Heart right ventricle (tissue), 16 donors: Measurements from ENCODE around the gene EYS. TPM values are rescaled to one million over a fixed set of nuclear protein-coding genes. Genes with fewer than 3 reads are reported as not detected.

Experiments used
- ATAC-seq, 8 donors: fragments of 200-7000 bp; cut with Tn5 transposase; one replicate each; pipeline ENCODE4 v1.9.1; 2020; ENCODE audit warnings: mild to moderate bottlenecking in 8 of 8, moderate library complexity in 8 of 8, moderate number of reproducible peaks in 1 of 8
- DNase-seq, 2 donors: peaks; one replicate each; pipeline ENCODE4 v3.0.0-alpha.2; 2020
- H3K27ac ChIP-seq, 10 donors: fragments of 200-600 bp; sonication (generic) in 2 of 10; one replicate each; pipeline versions ENCODE4 v1.5.0 to v1.8.0; 2020 to 2022; ENCODE audit warnings: mild to moderate bottlenecking in 3 of 10
- H3K27me3 ChIP-seq, 7 donors: fragments of 200-600 bp; one replicate each; pipeline ENCODE4 v1.8.0; 2021 to 2022; ENCODE audit warnings: mild to moderate bottlenecking in 2 of 7
- H3K36me3 ChIP-seq, 9 donors: fragments of 200-600 bp; sonication (generic) in 1 of 9; one replicate each; pipeline versions ENCODE4 v1.5.0 to v1.8.0; 2020 to 2022; ENCODE audit warnings: mild to moderate bottlenecking in 2 of 9
- H3K4me1 ChIP-seq, 9 donors: fragments of 200-600 bp; sonication (generic) in 1 of 9; one replicate each; pipeline versions ENCODE4 v1.5.0 to v1.8.0; 2020 to 2022; ENCODE audit warnings: mild to moderate bottlenecking in 4 of 9
- H3K4me3 ChIP-seq, 10 donors: fragments of 200-600 bp; sonication (generic) in 2 of 10; one replicate each; pipeline versions ENCODE4 v1.5.0 to v1.8.0; 2020 to 2022; ENCODE audit warnings: mild to moderate bottlenecking in 7 of 10, moderate library complexity in 2 of 10
- H3K9me3 ChIP-seq, 11 donors: fragments of 200-600 bp in 10 of 11; sonication (generic) in 2 of 11; one replicate each; pipeline versions ENCODE4 v1.5.0 to v1.8.0; 2013 to 2022; ENCODE audit warnings: mild to moderate bottlenecking in 2 of 11, control low read depth in 1 of 11, moderate library complexity in 1 of 11
- CTCF ChIP-seq, 9 donors: fragments of 200-600 bp; sonication (generic) in 2 of 9; IDR thresholded peaks; one replicate each; pipeline versions ENCODE4 v1.5.0 to v1.8.0; 2021 to 2022; ENCODE audit warnings: antibody characterized with exemption in 9 of 9, mild to moderate bottlenecking in 5 of 9, moderate library complexity in 1 of 9
- WGBS, 2 donors: extraction: QIAGEN DNeasy Blood & Tissue Kit; methylation state at CpG; one replicate each; pipeline ENCODE4 v1.1.7; 2013; ENCODE audit warnings: inconsistent platforms in 1 of 2; 5-methylcytosine and 5-hydroxymethylcytosine counted together
- intact Hi-C, 10 donors: fragments of 100-400 bp; cut with DNase I; formaldehyde crosslinking; loops; one replicate each; pipeline versions ENCODE4 v1.11.1 to v1.14.2; 2022
- polyA plus RNA-seq, 2 donors: library from polyadenylated mRNA; stranded (reverse); fragments of 200-250 nt; gene quantifications; one replicate each; pipeline ENCODE4 v1.2.3, GENCODE V29; 2013
- total RNA-seq, 10 donors: library from RNA; stranded (reverse); fragmentation: NEBNext Ultra II Directional in 3 of 10; extraction: Animal tissue kit (Norgen Biotek cat#: 25700) in 3 of 10; gene quantifications; one replicate each; pipeline versions ENCODE4 v1.2.1 to v1.2.4, GENCODE V29; 2021 to 2023
- donor health status: Arrhythmogenic right ventricular cardiomyopathy.
- donor health status: ischemic (EF 13 %, LVEDD 7.1; RV severe dilation, severe dysfunction).
- donor health status: healthy with polysubstance abuse.
- donor health status: DM: no; HTN: yes; CAD: no.
- donor health status: DM: no; HTN: no; CAD: no.
- donor health status: ischemic (EF 25% LVEDD 6.9; RV normal size, moderate dysfunction).
- donor health status: ischemic (EF 25% LVEDD 5.7; RV mildly dilated, moderate dysfunction).
- donor health status: healthy.
- donor health status: DM: yes; HTN: yes; CAD: no.
- donor health status: Ischemic cardiomyopathy.
- donor health status: ischemic (EF 35%, LVEDD 5.7; RV mildly dilated, moderate dysfunction).
- donor health status: nonischemic (EF 11% LVEDD 7.7; RV severe dilation, severe dysfunction).
- donor health status: DM: yes; HTN: yes; CAD: no.
- donor health status: PGD.
- donor health status: ischemic (EF 29% LVEDD 5.4; RV normal size, mild dysfunction).
- donor health status: nonischemic (EF 23%, LVEDD 6.1; RV moderate dilation, normal function).

Gene EYS
- total and polyA plus RNA-seq, 12 donors, result 0.02 to 0.40 (median 0.18) TPM; not detected in 8

GRCh38 chr6:65646544-65646943 lies 60.5 kb downstream of the EYS start:
- peaks cover 0 to 28% (median 0%) of the 10 kb centered on the region in 11 donors for H3K9me3 ChIP-seq
- no peak for TF ChIP-seq CTCF (IDR thresholded peaks at IDR 0.05)
- no peaks in the 10 kb centered on the region for H3K36me3 ChIP-seq

GRCh38 chr6:65642776-65643175 lies 64.2 kb downstream of the EYS start:
- ATAC-seq (no peak), DNase-seq (no peak)
- 94 to 100% methylated on average over 1 of the region's 1 CpG for WGBS, 2 donors
- Histone ChIP-seq H3K4me3 (no peak overlapping the region), H3K36me3 (no peaks in the 10 kb centered on the region), H3K27me3 (no peaks in the 10 kb centered on the region), H3K9me3 (peaks cover 0 to 28% (median 0%) of the 10 kb centered on the region in 11 donors), H3K27ac (no peak overlapping the region), H3K4me1 (no peaks in the 10 kb centered on the region)
- TF ChIP-seq CTCF (IDR thresholded peaks at IDR 0.05), result no peak
- intact Hi-C loops, result no loop called here

More at GRCh38 chr6:65646544-65646943, 60.5 kb downstream of the EYS start:
- Histone ChIP-seq H3K27me3 (no peaks in the 10 kb centered on the region), H3K4me3 (no peak overlapping the region), H3K27ac (no peak overlapping the region), H3K4me1 (no peaks in the 10 kb centered on the region)
- WGBS, 2 donors, result 70% methylated on average over 3 of the region's 3 CpGs
- no peak for ATAC-seq
- intact Hi-C loops, result no loop called here
- no peak for DNase-seq

GRCh38 chr6:65638047-65638831 lies 68.8 kb downstream of the EYS start:
- intact Hi-C loops, result no loop called here
- WGBS, 2 donors, result 93% methylated on average over 22 of the region's 22 CpGs
- H3K4me1 ChIP-seq, result no peaks in the 10 kb centered on the region
- H3K27me3 ChIP-seq, result no peaks in the 10 kb centered on the region
- no peaks in the 10 kb centered on the region for H3K9me3 ChIP-seq
- no peak overlapping the region for H3K27ac ChIP-seq
- ATAC-seq (peak in 1 of 8 donors; percentile 25), DNase-seq (no peak)
- H3K36me3 ChIP-seq, result no peaks in the 10 kb centered on the region
- peak in 1 of 9 donors; percentile 11 for TF ChIP-seq CTCF (IDR thresholded peaks at IDR 0.05)
- no peak overlapping the region for H3K4me3 ChIP-seq

GRCh38 chr6:65637289-65638046 lies 69.6 kb downstream of the EYS start:
- H3K27me3 ChIP-seq, result no peaks in the 10 kb centered on the region
- intact Hi-C loops, result no loop called here
- no peak overlapping the region for H3K27ac ChIP-seq
- no peaks in the 10 kb centered on the region for H3K4me1 ChIP-seq
- DNase-seq, result peak in 1 of 2 donors; percentile 4
- no peak overlapping the region for H3K4me3 ChIP-seq
- ATAC-seq, result no peak
- H3K9me3 ChIP-seq, result no peaks in the 10 kb centered on the region
- TF ChIP-seq CTCF (IDR thresholded peaks at IDR 0.05), result no peak
- no peaks in the 10 kb centered on the region for H3K36me3 ChIP-seq
- 83 to 84% methylated on average over 12 of the region's 12 CpGs for WGBS, 2 donors
